GM21526 (cell line): ENCODE data around the gene ZGRF1.
"Not testable (repeated sequence)": the region's sequence is repeated elsewhere in the genome, so short reads cannot be mapped to it uniquely, and the experiment has no call there.

Experiments used
- ATAC-seq: cut with Tn5 transposase; IDR thresholded peaks from one replicate; pipeline ENCODE4 v1.9.1; 2021; ENCODE audit warnings: moderate library complexity; ENCODE audit not compliant: unreplicated experiment, low FRiP score

Gene ZGRF1

GRCh38 chr4:112644595-112645535 is 8.2 kb upstream of the ZGRF1 start:
- not testable (repeated sequence) for ATAC-seq

GRCh38 chr4:112642526-112642925 is 5.8 kb upstream of the ZGRF1 start:
- no peak for ATAC-seq

GRCh38 chr4:112637552-112637866 is 800 bp upstream of the ZGRF1 start:
- peak; percentile 1 for ATAC-seq

- peak; percentile 16 for ATAC-seq
These were observed 3.1 kb downstream of the ZGRF1 start for GRCh38 chr4:112633477-112634235.

GRCh38 chr4:112626228-112626627 is 10.5 kb downstream of the ZGRF1 start:
- ATAC-seq, result no peak

- ATAC-seq, result no peak
These were observed 19.7 kb downstream of the ZGRF1 start for GRCh38 chr4:112616984-112617383.

- not testable (repeated sequence) for ATAC-seq
These were observed 23.9 kb downstream of the ZGRF1 start for GRCh38 chr4:112612814-112613213.

- no peak for ATAC-seq
These were observed 32.1 kb downstream of the ZGRF1 start for GRCh38 chr4:112604589-112604988.

GRCh38 chr4:112594993-112595392 is 41.7 kb downstream of the ZGRF1 start:
- no peak for ATAC-seq

- ATAC-seq, result no peak
These were observed 43.1 kb downstream of the ZGRF1 start for GRCh38 chr4:112593438-112594133.

- no peak for ATAC-seq
These were observed 44.0 kb downstream of the ZGRF1 start for GRCh38 chr4:112592717-112593116.

- no peak for ATAC-seq
These were observed 45.1 kb downstream of the ZGRF1 start for GRCh38 chr4:112591593-112591992.

- ATAC-seq, result no peak
These were observed 47.5 kb downstream of the ZGRF1 start for GRCh38 chr4:112589206-112589605.

GRCh38 chr4:112585977-112586736 is 50.6 kb downstream of the ZGRF1 start:
- ATAC-seq, result no peak

- no peak for ATAC-seq
These were observed 69.2 kb downstream of the ZGRF1 start for GRCh38 chr4:112567536-112567935.

- no peak for ATAC-seq
These were observed 71.9 kb downstream of the ZGRF1 start for GRCh38 chr4:112564706-112565270.

- no peak for ATAC-seq
These were observed 73.1 kb downstream of the ZGRF1 start for GRCh38 chr4:112563431-112564200.

GRCh38 chr4:112562254-112562879 is 74.3 kb downstream of the ZGRF1 start:
- ATAC-seq, result no peak

- ATAC-seq, result peak; percentile 66
These were observed 76.6 kb downstream of the ZGRF1 start for GRCh38 chr4:112560084-112560483.
